ENCODE measurements around the gene SIGLEC9. TPM values are rescaled to one million over a fixed set of nuclear protein-coding genes. Genes with fewer than 3 reads are reported as not detected.

Gene SIGLEC9
- total and polyA plus RNA-seq, 9 donors, result 1.7 to 10.4 (median 2.9) TPM

DNA sequence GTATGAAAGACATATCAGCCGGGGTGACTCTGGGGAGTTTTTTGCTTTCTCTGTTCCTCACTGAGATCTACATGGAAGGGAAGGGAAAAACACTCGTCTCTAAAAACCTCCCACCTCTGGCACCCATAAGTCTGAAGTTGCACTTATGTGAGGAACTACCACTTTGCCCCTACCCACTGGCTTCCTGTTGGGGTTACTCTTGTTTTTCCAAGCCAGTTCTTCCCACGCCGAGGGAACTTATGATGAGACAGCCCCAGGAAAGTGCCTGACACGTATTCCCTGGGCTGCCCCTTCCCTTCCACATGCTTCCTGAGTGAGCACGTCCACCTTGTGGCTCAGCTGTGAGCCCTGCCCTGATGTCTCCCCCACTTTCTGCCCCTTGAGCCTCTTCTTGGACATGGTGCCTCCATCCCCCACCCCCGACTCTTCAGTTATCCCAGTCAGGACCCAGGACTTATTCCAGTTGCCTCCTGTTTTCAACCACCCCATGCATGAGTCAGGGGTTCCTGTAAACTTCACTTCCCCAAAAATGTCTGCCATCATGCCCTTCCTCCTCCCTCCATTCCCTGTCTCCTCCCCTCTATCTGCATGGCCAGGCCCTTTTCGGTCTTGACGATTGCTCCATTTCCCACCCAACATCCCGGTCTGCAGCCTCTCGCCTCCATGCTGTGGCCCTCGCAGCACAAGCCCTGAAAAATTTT lies 12.3 kb downstream of the SIGLEC9 start:
- intact Hi-C loops (cut with DNase I), result no loop called here
- Histone ChIP-seq H3K4me3 (no peak overlapping the region), H3K27me3 (no peaks in the 10 kb centered on the region), H3K9me3 (no peaks in the 10 kb centered on the region), H3K36me3 (no peaks in the 10 kb centered on the region), H3K4me1 (ENCODE audit: insufficient read depth) (peaks cover under 1% of the 10 kb centered on the region), H3K27ac (no peak overlapping the region)
- TF ChIP-seq CTCF (IDR thresholded peaks at IDR 0.05) (no peak), EP300 (IDR thresholded peaks at IDR 0.05) (no peak), POLR2A (IDR thresholded peaks at IDR 0.05) (no peak)
- DNase-seq, result no peak
- WGBS, 3 donors, result 84 to 89% (median 86%) methylated on average over 12 of the region's 12 CpGs

DNA sequence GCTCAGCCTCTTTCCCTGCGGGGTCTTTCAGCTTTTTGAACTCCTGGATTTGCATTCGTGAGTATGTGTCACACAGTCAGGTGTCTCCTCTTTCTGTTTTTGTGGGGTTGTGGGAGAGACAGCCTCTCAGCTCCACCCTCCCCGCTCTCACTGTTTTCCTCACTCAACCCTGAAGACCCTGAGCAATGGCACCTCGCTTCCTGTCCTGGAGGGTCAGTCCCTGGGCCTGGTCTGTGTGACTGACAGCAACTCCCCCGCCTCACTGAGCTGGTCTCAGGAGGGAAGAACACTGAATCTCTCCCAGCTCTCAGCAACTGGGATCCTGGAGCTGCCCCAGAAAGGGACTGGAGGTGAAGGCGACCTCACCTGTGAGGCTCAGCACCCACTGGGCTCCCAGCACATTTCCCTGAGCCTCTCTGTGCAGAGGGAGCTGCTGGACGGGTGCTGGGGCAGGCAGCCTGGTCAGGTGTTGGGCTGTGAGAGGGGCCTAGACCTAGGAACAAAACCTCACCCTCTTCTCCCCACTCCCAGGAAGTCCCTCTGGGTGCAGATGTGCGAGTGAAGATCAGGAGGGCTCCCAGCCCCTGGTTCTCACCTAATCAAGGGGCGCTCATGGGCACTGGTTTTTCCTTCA lies 13.2 kb downstream of the SIGLEC9 start:
- Histone ChIP-seq H3K4me3 (no peak overlapping the region), H3K4me1 (ENCODE audit: insufficient read depth) (no peaks in the 10 kb centered on the region), H3K9me3 (no peaks in the 10 kb centered on the region), H3K27me3 (no peaks in the 10 kb centered on the region), H3K36me3 (no peaks in the 10 kb centered on the region), H3K27ac (no peak overlapping the region)
- TF ChIP-seq POLR2A (IDR thresholded peaks at IDR 0.05), result no peak
- intact Hi-C loops (cut with DNase I), result no loop called here
- no peak for DNase-seq
- 82 to 90% (median 90%) methylated on average over 9 of the region's 9 CpGs for WGBS, 3 donors

- Histone ChIP-seq H3K4me1 (ENCODE audit: insufficient read depth) (no peaks in the 10 kb centered on the region), H3K27me3 (no peaks in the 10 kb centered on the region), H3K27ac (no peak overlapping the region), H3K9me3 (no peaks in the 10 kb centered on the region), H3K4me3 (no peak overlapping the region), H3K36me3 (no peaks in the 10 kb centered on the region)
- 64 to 71% (median 69%) methylated on average over 6 of the region's 6 CpGs for WGBS, 3 donors
- no peak for DNase-seq
- intact Hi-C loops (cut with DNase I), result no loop called here
- no peak for TF ChIP-seq EP300 (IDR thresholded peaks at IDR 0.05)
- no peak for TF ChIP-seq POLR2A (IDR thresholded peaks at IDR 0.05)
- TF ChIP-seq CTCF (IDR thresholded peaks at IDR 0.05), result no peak
Measured at GRCh38 chr19:51138549-51138979, 13.9 kb downstream of the SIGLEC9 start.

DNA sequence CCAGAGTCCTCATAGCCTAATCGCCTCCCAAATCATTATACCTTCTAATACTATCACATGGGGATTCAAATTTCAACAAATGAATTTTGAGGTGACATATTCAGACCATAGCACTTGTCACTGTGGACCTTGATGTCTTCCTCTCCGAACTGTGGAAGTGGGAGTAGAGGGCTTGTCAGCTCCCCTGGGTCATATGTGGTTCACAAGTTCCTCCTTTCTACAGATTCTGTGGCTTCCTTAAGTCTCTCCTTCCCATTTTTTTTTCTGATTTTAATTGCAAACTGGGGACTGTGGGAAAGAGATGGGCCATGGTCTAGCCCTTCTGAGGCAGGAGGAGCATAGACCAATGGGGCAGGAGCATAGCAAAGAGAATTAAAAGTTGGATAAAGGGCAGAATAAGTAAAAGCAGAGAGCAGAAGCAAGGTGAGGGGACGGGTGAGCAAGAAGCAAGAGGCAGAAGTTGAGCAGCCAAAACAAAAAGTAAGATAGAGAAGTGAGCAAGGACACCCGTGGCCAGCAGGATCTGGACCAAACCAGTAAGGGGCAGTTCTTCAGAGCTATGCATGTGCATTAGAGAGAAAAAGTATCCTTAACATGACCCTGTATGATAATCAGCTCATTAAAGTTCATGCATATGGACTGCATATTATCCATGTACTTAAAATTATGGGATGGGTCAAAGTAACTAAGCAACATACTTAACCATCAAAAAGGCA lies 14.8 kb downstream of the SIGLEC9 start:
- WGBS, 3 donors, result 51 to 67% (median 58%) methylated on average over 4 of the region's 4 CpGs

More for the DNA sequence above, 14.8 kb downstream of the SIGLEC9 start:
- no peaks in the 10 kb centered on the region for H3K27me3 ChIP-seq
- DNase-seq, result no peak
- TF ChIP-seq POLR2A (IDR thresholded peaks at IDR 0.05) (no peak), CTCF (IDR thresholded peaks at IDR 0.05) (no peak), EP300 (IDR thresholded peaks at IDR 0.05) (no peak)
- H3K27ac ChIP-seq, result no peak overlapping the region
- H3K4me3 ChIP-seq, result no peak overlapping the region
- no peaks in the 10 kb centered on the region for H3K9me3 ChIP-seq
- H3K36me3 ChIP-seq, result no peaks in the 10 kb centered on the region
- no peaks in the 10 kb centered on the region for H3K4me1 ChIP-seq (ENCODE audit: insufficient read depth)
- intact Hi-C loops (cut with DNase I), result no loop called here

Data from ovary (tissue), 9 donors.